ENCODE results near the gene TMEM63A.

GRCh38 chr1:225815526-225816178, 66.5 kb downstream of the TMEM63A start:
- TF ChIP-seq CTCF (IDR thresholded peaks at IDR 0.05) = no peak
- no peak for TF ChIP-seq POLR2A (IDR thresholded peaks at IDR 0.05)

All from breast epithelium (tissue), 3 donors.